Measurements from ENCODE around the gene FILIP1L.
A peak's percentile ranks its signal among the peaks of the same experiment; 100 is the strongest.

The FILIP1L gene

DNA sequence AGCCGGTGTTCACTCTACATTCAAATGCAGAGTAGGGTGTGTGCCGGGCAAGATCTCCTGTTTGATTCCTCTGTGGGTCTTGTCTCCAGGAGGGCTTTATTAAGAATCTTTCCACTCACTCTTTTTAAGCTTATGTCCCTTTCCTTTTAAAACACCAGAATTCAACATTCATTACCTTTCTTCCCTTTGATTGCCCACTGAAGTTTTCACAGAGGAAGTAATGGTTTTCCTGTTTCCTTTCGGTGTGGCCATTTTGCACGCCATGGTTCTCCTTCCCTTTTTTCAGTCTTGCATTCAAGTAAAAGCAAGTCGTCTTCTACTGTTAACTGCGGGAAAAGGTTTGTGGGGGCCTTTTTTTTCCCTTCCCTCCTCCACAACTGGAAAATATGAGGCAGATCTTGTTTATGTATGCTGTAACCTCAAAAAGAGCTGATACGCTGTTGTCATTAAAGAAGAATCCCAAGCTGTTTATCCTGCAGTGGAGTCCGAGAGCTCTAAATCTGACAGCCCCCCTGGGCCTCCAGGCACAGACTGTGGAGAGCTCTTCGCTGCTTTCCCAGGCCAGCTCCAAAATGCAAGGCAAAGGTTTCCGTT is 40.5 kb downstream of the FILIP1L start:
- peaks cover 72 to 74% of the 10 kb centered on the region in 2 experiments for H3K4me1 ChIP-seq (ENCODE audit: control insufficient read depth in 1 of 2, insufficient read depth in 1 of 2, low read depth in 1 of 2, low read length in 1 of 2)
- TF ChIP-seq, protein P1, sequence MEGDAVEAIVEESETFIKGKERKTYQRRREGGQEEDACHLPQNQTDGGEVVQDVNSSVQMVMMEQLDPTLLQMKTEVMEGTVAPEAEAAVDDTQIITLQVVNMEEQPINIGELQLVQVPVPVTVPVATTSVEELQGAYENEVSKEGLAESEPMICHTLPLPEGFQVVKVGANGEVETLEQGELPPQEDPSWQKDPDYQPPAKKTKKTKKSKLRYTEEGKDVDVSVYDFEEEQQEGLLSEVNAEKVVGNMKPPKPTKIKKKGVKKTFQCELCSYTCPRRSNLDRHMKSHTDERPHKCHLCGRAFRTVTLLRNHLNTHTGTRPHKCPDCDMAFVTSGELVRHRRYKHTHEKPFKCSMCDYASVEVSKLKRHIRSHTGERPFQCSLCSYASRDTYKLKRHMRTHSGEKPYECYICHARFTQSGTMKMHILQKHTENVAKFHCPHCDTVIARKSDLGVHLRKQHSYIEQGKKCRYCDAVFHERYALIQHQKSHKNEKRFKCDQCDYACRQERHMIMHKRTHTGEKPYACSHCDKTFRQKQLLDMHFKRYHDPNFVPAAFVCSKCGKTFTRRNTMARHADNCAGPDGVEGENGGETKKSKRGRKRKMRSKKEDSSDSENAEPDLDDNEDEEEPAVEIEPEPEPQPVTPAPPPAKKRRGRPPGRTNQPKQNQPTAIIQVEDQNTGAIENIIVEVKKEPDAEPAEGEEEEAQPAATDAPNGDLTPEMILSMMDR (IDR thresholded peaks at IDR 0.05) = no peak
- H3K27ac ChIP-seq = peak overlapping the region; percentile 79
- no peaks in the 10 kb centered on the region for H3K27me3 ChIP-seq
- no peaks in the 10 kb centered on the region for H3K36me3 ChIP-seq
- H3K4me3 ChIP-seq (ENCODE audit: low read depth in 1 of 2, low read length in 1 of 2) = peak overlapping the region; percentile 47 to 50
- H3K9me3 ChIP-seq = no peaks in the 10 kb centered on the region

DNA sequence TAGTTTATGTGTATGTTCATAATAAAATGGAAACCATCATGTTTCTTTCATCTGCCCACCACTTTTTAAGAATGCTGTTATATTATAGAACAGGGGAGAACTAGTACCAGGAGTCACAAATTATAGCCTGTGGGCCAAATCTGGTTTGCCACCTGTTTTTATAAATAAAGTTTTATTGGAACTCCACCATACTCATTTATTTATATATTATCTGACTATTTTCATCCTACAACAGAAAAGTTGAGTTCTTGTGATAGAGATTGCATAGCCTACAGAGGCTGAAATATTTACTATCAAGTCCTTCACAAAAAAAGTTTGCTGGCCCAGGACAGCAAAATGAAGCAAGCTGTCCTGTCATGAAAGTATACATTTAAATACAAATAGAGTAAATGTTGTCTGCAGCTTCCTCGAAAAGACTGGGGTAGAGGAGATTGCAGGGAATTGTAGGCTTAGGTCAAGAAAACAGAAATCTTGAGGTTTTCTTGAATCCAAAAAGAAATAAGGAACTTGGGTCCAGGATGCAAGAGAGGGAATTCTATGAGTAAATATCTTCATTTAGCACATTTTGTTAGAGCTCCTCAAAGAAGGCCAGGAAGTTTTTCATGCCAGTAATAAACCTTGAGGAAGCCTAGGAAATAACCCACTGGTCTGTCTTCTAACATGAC is 41.1 kb downstream of the FILIP1L start:
- Histone ChIP-seq H3K9me3 (no peaks in the 10 kb centered on the region), H3K4me3 (ENCODE audit: low read depth in 1 of 2, low read length in 1 of 2) (peak overlapping the region; percentile 47 to 50), H3K4me1 (ENCODE audit: control insufficient read depth in 1 of 2, insufficient read depth in 1 of 2, low read depth in 1 of 2, low read length in 1 of 2) (peaks cover 74 to 75% of the 10 kb centered on the region in 2 experiments), H3K36me3 (no peaks in the 10 kb centered on the region), H3K27me3 (no peaks in the 10 kb centered on the region), H3K27ac (peak overlapping the region; percentile 79)
- TF ChIP-seq, protein P1 (IDR thresholded peaks at IDR 0.05) = no peak

DNA sequence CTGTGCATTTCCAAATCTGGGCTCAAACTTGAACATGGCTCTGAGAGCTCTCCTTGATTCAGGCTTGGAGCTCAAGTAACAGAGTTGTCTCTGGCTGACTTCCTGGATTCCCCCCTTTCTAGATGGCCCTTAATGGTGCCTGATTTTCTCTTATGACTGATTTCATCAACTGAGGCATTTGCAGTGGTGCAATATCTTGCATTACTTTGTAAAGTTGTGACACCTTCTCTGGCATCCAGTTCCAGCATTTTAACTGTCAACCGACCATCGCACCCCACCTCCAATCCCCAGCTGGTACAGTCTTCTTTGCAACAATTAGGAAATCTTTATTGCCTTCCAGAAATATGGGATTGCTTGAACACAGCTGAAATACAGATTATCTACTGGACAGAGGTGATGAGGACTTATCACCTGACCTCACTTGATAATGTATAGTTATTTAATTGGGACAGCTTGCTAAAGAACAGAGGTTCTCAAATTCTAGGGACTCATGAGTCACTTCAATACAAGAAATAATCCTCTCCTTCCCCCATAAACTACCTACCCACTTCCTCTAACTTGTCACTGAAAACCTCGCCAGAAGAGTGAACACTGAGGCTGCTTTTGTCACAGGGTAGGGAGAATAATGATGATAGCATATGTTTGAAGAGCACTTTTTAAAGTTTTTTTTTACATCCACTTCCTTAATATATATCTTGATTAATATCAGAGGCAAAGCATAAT is 41.8 kb downstream of the FILIP1L start:
- no peaks in the 10 kb centered on the region for H3K36me3 ChIP-seq
- H3K27me3 ChIP-seq = no peaks in the 10 kb centered on the region
- H3K4me1 ChIP-seq (ENCODE audit: control insufficient read depth in 1 of 2, insufficient read depth in 1 of 2, low read depth in 1 of 2, low read length in 1 of 2) = peaks cover 74 to 75% of the 10 kb centered on the region in 2 experiments
- peak overlapping the region; percentile 79 for H3K27ac ChIP-seq
- TF ChIP-seq, protein P1 (IDR thresholded peaks at IDR 0.05) = no peak
- no peaks in the 10 kb centered on the region for H3K9me3 ChIP-seq
- H3K4me3 ChIP-seq (ENCODE audit: low read depth in 1 of 2, low read length in 1 of 2) = peak overlapping the region in 1 of 2 experiments; percentile 47

DNA sequence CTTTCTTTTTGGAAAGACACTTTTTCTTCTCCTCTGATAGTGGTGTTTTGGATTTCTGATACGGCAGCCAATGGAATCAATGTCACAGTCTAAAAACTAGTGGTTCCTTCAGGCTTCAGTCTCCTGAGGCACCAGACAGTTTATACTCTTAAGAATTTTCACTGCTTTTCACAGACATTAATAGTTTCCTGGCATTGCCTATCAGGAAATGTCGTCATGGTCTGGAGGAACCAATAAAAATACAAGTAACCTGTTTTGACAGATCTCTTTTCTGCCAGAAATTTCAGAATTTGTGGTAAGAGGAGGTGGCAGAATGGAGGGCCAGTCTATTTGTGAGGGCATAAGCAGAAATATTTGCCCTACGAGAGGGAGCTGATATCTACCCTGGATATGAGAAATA is 44.8 kb downstream of the FILIP1L start:
- Histone ChIP-seq H3K27ac (peak overlapping the region; percentile 72), H3K4me3 (ENCODE audit: low read depth in 1 of 2, low read length in 1 of 2) (peak overlapping the region in 1 of 2 experiments; percentile 11), H3K9me3 (no peaks in the 10 kb centered on the region), H3K36me3 (no peaks in the 10 kb centered on the region), H3K4me1 (ENCODE audit: control insufficient read depth in 1 of 2, insufficient read depth in 1 of 2, low read depth in 1 of 2, low read length in 1 of 2) (peaks cover 57 to 58% of the 10 kb centered on the region in 2 experiments), H3K27me3 (no peaks in the 10 kb centered on the region)
- TF ChIP-seq, protein P1 (IDR thresholded peaks at IDR 0.05) = no peak

DNA sequence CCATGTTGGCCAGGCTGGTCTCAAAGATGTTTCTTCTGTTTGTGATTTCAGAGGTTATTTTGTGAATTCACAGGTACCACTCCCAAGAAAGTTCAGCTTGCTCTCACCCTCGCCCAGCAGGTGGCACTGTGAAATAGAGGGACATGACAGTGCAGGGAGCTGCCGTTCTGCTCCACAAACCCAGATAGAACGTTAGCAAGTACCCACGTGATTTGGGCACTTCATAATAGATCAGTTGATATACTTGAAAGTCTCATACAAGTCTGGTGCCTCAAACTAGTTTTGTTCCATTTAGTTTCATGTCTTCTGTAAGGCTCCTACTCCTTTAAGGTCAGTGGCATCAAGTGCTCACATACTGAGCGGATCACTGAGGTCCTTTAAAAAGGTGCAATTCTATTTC is 45.5 kb downstream of the FILIP1L start:
- no peaks in the 10 kb centered on the region for H3K36me3 ChIP-seq
- peak overlapping the region; percentile 72 for H3K27ac ChIP-seq
- TF ChIP-seq, protein P1 (IDR thresholded peaks at IDR 0.05) = peak; percentile 73

More for the DNA sequence above, 45.5 kb downstream of the FILIP1L start:
- no peaks in the 10 kb centered on the region for H3K9me3 ChIP-seq
- peaks cover 54 to 56% of the 10 kb centered on the region in 2 experiments for H3K4me1 ChIP-seq (ENCODE audit: control insufficient read depth in 1 of 2, insufficient read depth in 1 of 2, low read depth in 1 of 2, low read length in 1 of 2)
- no peaks in the 10 kb centered on the region for H3K27me3 ChIP-seq
- peak overlapping the region in 1 of 2 experiments; percentile 11 for H3K4me3 ChIP-seq (ENCODE audit: low read depth in 1 of 2, low read length in 1 of 2)

All from neutrophil (primary cell).